ENCODE results near the gene ZNF827. TPM values are rescaled to one million over a fixed set of nuclear protein-coding genes. Genes with fewer than 3 reads are reported as not detected.
"Not testable (repeated sequence)": the region's sequence is repeated elsewhere in the genome, so short reads cannot be mapped to it uniquely, and the experiment has no call there.

Gene ZNF827
- total RNA-seq, 1 donor from 2014 or later, result 19.5 TPM

GRCh38 chr4:145839151-145839550, 99.5 kb downstream of the ZNF827 start:
- TF ChIP-seq, protein P1, sequence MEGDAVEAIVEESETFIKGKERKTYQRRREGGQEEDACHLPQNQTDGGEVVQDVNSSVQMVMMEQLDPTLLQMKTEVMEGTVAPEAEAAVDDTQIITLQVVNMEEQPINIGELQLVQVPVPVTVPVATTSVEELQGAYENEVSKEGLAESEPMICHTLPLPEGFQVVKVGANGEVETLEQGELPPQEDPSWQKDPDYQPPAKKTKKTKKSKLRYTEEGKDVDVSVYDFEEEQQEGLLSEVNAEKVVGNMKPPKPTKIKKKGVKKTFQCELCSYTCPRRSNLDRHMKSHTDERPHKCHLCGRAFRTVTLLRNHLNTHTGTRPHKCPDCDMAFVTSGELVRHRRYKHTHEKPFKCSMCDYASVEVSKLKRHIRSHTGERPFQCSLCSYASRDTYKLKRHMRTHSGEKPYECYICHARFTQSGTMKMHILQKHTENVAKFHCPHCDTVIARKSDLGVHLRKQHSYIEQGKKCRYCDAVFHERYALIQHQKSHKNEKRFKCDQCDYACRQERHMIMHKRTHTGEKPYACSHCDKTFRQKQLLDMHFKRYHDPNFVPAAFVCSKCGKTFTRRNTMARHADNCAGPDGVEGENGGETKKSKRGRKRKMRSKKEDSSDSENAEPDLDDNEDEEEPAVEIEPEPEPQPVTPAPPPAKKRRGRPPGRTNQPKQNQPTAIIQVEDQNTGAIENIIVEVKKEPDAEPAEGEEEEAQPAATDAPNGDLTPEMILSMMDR (IDR thresholded peaks at IDR 0.05), result no peak
- Histone ChIP-seq H3K36me3 (peaks cover 0 to under 1% of the 10 kb centered on the region in 2 donors), H3K27ac (no peak overlapping the region), H3K4me3 (no peak overlapping the region), H3K9me3 (no peaks in the 10 kb centered on the region), H3K4me1 (no peaks in the 10 kb centered on the region), H3K27me3 (no peaks in the 10 kb centered on the region)
- intact Hi-C loops (cut with DNase I), result no loop called here
- no peak for DNase-seq (ENCODE audit: low spot score in 2 of 2)

DNA sequence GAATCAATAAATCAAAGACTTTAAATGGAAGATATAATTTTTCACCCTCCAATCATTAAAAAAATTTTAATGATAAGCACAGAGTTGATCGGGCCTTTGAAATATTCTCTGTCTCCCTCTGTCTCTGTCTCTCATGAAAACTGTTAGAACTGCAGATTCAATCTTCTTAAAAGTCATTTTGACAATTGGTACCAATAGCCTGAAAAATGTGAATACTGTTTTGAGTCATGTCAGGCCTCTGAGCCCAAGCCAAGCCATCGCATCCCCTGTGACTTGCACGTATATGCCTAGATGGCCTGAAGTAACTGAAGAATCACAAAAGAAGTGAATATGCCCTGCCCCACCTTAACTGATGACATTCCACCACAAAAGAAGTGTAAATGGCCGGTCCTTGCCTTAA, 106.2 kb downstream of the ZNF827 start:
- intact Hi-C loops (cut with DNase I); DNase-seq (ENCODE audit: low spot score in 2 of 2); H3K4me3 ChIP-seq; H3K27me3 ChIP-seq; H3K27ac ChIP-seq; H3K4me1 ChIP-seq; H3K9me3 ChIP-seq; H3K36me3 ChIP-seq: not testable (repeated sequence)

DNA sequence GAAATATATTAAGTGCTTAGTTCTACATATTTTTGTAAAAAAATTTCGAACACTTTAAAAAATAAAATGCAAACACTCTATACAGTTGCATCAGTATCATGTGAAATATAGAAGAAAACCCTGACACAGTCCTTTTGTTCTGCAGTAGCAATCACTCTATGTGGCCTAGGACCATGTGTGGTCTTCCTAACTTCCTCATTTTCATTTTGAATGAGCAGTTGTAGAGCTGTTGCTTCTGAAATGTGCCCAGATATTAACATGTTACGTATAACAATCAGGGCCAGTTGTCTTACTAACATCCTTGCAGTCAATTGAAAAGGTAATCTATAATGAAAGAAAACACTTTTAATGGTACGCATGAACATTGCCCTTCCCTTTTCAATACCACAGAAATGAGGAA, 107.9 kb downstream of the ZNF827 start:
- intact Hi-C loops (cut with DNase I), result no loop called here
- Histone ChIP-seq H3K36me3 (peaks cover 2 to 6% of the 10 kb centered on the region in 2 donors), H3K4me1 (peaks cover 0 to 2% of the 10 kb centered on the region in 2 donors), H3K27ac (no peak overlapping the region), H3K9me3 (no peaks in the 10 kb centered on the region), H3K27me3 (no peaks in the 10 kb centered on the region), H3K4me3 (no peak overlapping the region)
- no peak for DNase-seq (ENCODE audit: low spot score in 2 of 2)
- TF ChIP-seq, protein P1 (IDR thresholded peaks at IDR 0.05), result no peak

DNA sequence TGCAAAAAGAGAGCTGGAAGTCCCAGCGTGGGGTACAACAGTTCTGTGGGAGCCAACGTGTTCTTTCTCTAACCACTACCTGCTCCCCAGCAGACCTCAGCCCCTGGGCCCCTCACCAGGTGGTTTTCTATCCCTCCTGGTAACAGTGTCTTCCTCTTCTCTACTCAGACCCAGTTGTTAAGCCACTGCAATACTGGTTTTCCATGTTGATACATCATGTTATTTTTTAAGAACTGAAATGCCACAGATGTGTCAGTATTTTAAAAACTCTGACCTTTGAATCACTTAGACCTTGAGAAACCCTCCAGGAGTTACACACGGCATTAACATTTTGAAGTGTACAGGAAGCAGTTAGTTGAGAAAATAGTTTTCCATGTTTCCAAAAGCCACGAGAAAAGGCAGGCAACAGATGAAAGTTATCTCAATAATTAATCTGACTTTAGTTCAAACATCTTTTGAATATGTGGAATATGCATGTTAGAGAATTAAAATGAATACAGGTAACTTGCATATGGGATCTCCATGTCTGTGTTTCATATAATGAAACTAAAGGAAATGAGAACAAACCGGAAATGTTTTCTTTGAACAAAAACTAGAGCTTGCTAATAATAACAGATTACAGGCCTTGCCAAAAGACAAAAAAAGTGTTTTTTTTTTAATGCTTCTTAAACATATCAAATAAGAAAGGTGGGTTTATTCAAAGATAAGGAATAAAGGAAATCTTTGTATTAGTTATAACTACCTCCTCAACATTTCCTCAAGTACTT, 108.8 kb downstream of the ZNF827 start:
- Histone ChIP-seq H3K4me3 (no peak overlapping the region), H3K36me3 (peaks cover 6 to 10% of the 10 kb centered on the region in 2 donors), H3K9me3 (no peaks in the 10 kb centered on the region), H3K27ac (peak overlapping the region in 1 of 2 donors; percentile 8), H3K27me3 (no peaks in the 10 kb centered on the region), H3K4me1 (peaks cover 0 to 2% of the 10 kb centered on the region in 2 donors)
- no peak for DNase-seq (ENCODE audit: low spot score in 2 of 2)
- TF ChIP-seq, protein P1 (IDR thresholded peaks at IDR 0.05), result no peak
- intact Hi-C loops (cut with DNase I), result no loop called here

DNA sequence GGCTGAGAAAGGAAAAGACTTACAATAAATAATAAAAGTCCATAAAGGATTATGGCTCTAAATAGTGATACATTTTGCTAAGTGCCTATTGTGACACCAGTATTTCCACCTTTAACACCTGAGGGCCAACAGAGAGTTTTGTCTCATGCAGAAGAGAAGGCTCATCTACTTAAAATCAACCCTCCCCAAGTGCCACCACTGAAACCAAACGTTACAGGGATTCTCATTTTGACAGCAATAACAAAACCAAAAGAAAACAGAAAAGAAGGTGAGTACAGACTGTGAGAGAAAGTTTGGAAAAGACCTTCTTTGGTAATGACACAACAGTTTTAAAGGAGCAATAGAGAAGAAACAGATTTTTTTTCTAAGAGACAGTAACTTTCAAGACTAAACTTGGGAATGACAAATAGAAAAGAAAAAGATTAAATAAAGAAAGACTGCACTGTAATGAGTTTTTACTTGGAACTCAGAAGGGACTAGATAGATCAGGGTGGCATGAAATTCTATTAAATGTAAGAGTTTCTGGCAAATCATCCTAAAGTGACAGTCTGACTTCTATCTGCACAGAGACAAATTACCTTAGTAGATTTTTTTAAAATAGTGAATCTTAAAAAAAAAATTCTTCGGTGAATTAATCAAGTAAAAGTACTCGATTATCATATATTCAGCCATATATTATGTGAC, 109.7 kb downstream of the ZNF827 start:
- TF ChIP-seq, protein P1 (IDR thresholded peaks at IDR 0.05), result no peak
- intact Hi-C loops (cut with DNase I), result no loop called here
- Histone ChIP-seq H3K27ac (no peak overlapping the region), H3K27me3 (no peaks in the 10 kb centered on the region), H3K4me3 (no peak overlapping the region), H3K9me3 (no peaks in the 10 kb centered on the region), H3K4me1 (peaks cover 0 to 2% of the 10 kb centered on the region in 2 donors), H3K36me3 (peaks cover 6 to 10% of the 10 kb centered on the region in 2 donors)
- no peak for DNase-seq (ENCODE audit: low spot score in 2 of 2)

GRCh38 chr4:145827885-145828284, 110.7 kb downstream of the ZNF827 start:
- no peaks in the 10 kb centered on the region for H3K9me3 ChIP-seq
- H3K36me3 ChIP-seq, result peaks cover 6 to 10% of the 10 kb centered on the region in 2 donors
- peaks cover 0 to 2% of the 10 kb centered on the region in 2 donors for H3K4me1 ChIP-seq
- no peak overlapping the region for H3K4me3 ChIP-seq
- intact Hi-C loops (cut with DNase I), result no loop called here
- TF ChIP-seq, protein P1 (IDR thresholded peaks at IDR 0.05), result no peak
- no peaks in the 10 kb centered on the region for H3K27me3 ChIP-seq
- no peak overlapping the region for H3K27ac ChIP-seq
- no peak for DNase-seq (ENCODE audit: low spot score in 2 of 2)

Data from ascending aorta (tissue), 2 donors.